Stimulated activated CD8-positive, alpha-beta memory T cell treated with anti-CD3 and anti-CD28 coated beads, Interleukin-2, amount 100 ng/mL, for 48 hours (primary cell): ENCODE measurements around the gene UTY.

ENCODE experiments used
- DNase-seq, 2 donors: peaks; one replicate each; pipeline ENCODE4 v3.0.0-alpha.2; 2020; ENCODE audit warnings: low read depth in 2 of 2

The UTY gene

GRCh38 chrY:13415556-13415955, 64.3 kb downstream of the UTY start:
- no peak for DNase-seq

- no peak for DNase-seq
These were observed 81.0 kb downstream of the UTY start for GRCh38 chrY:13398876-13399275.

- no peak for DNase-seq
These were observed 98.6 kb downstream of the UTY start for GRCh38 chrY:13381110-13381683.

- DNase-seq = no peak
These were observed 108.7 kb downstream of the UTY start for GRCh38 chrY:13370868-13371800.

- DNase-seq = no peak
These were observed 109.6 kb downstream of the UTY start for GRCh38 chrY:13370245-13370644.

GRCh38 chrY:13368513-13368845, 111.4 kb downstream of the UTY start:
- no peak for DNase-seq

- no peak for DNase-seq
These were observed 116.2 kb downstream of the UTY start for GRCh38 chrY:13363641-13364040.

- DNase-seq = no peak
These were observed 117.2 kb downstream of the UTY start for GRCh38 chrY:13362662-13363061.

GRCh38 chrY:13361656-13362636, 117.9 kb downstream of the UTY start:
- no peak for DNase-seq

- DNase-seq = no peak
These were observed 128.4 kb downstream of the UTY start for GRCh38 chrY:13351443-13351842.

- DNase-seq = no peak
These were observed 132.7 kb downstream of the UTY start for GRCh38 chrY:13347106-13347505.

- no peak for DNase-seq
These were observed 134.3 kb downstream of the UTY start for GRCh38 chrY:13345549-13345948.

GRCh38 chrY:13343307-13343946, 136.4 kb downstream of the UTY start:
- peak in 1 of 2 donors; percentile 46 for DNase-seq

GRCh38 chrY:13339939-13340338, 139.9 kb downstream of the UTY start:
- DNase-seq = no peak

- DNase-seq = no peak
These were observed 140.5 kb downstream of the UTY start for GRCh38 chrY:13339381-13339780.

- DNase-seq = no peak
These were observed 141.1 kb downstream of the UTY start for GRCh38 chrY:13338711-13339110.

- DNase-seq = no peak
These were observed 141.9 kb downstream of the UTY start for GRCh38 chrY:13337934-13338333.

- no peak for DNase-seq
These were observed 146.0 kb downstream of the UTY start for GRCh38 chrY:13333791-13334190.

- no peak for DNase-seq
These were observed 149.2 kb downstream of the UTY start for GRCh38 chrY:13330651-13331050.

GRCh38 chrY:13312966-13313365, 166.9 kb downstream of the UTY start:
- DNase-seq = no peak

GRCh38 chrY:13307959-13308358, 171.9 kb downstream of the UTY start:
- DNase-seq = no peak

GRCh38 chrY:13300795-13301194, 179.0 kb downstream of the UTY start:
- no peak for DNase-seq
